Liver (tissue), 3 donors: ENCODE results near the gene CDKN1A.

ENCODE experiments used
- CTCF ChIP-seq: fragments of 150-350 bp; IDR thresholded peaks from 2 replicates; pipeline ENCODE4 v1.5.1; 2017; ENCODE audit warnings: improper control_type of control experiment, low read depth, low read length; ENCODE audit not compliant: missing input control
- RXRA ChIP-seq, 2 donors: IDR thresholded peaks; 2 replicates each; pipeline ENCODE4 v1.6.1; 2017 to 2018; ENCODE audit warnings: antibody characterized with exemption in 2 of 2, mild to moderate bottlenecking in 1 of 2
- TF ChIP-seq, protein P1 (sequence below): IDR thresholded peaks from 2 replicates; pipeline ENCODE4 v1.6.1; 2016; ENCODE audit warnings: antibody characterized with exemption
- donor health status: healthy.
- donor health status: healthy.

DNA sequence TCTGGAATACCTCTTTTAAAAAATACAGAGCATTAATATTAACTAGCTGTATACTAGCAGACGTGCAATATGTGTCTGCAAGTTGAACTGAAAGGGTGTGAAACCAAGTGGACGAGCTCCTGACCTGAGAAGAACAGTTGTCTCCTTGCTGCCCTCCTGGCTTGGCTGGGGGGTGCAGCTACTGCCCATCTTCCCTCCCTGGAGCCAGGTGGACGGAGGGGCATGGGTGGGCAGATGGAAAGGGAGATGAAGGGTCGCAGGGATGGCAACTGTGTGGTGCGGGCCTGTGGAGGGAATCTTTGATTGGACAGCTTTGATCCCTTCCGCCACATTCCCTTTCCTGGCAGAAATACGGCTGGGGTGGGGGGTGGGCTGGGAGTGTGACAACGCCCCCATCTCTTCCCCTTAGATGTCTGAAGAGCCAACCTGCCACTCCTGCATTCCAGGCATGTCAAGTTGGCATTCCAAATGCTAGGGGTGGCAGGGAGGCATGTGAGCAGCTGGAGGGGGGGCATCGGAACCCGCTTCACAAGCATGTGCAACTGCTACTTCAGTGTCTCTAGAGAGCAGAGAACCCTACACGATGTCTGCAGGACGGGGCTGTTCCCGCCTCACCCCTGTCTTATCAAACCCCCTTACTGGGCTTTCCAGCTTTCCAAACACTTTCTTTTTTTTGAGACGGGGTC lies 47.0 kb upstream of the CDKN1A start:
- TF ChIP-seq RXRA (IDR thresholded peaks at IDR 0.05) (no peak), CTCF (no peak)
- TF ChIP-seq, protein P1, sequence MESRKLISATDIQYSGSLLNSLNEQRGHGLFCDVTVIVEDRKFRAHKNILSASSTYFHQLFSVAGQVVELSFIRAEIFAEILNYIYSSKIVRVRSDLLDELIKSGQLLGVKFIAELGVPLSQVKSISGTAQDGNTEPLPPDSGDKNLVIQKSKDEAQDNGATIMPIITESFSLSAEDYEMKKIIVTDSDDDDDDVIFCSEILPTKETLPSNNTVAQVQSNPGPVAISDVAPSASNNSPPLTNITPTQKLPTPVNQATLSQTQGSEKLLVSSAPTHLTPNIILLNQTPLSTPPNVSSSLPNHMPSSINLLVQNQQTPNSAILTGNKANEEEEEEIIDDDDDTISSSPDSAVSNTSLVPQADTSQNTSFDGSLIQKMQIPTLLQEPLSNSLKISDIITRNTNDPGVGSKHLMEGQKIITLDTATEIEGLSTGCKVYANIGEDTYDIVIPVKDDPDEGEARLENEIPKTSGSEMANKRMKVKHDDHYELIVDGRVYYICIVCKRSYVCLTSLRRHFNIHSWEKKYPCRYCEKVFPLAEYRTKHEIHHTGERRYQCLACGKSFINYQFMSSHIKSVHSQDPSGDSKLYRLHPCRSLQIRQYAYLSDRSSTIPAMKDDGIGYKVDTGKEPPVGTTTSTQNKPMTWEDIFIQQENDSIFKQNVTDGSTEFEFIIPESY = no peak
